ENCODE results near the gene ZNF341.
A peak's percentile ranks its signal among the peaks of the same experiment; 100 is the strongest.

DNA sequence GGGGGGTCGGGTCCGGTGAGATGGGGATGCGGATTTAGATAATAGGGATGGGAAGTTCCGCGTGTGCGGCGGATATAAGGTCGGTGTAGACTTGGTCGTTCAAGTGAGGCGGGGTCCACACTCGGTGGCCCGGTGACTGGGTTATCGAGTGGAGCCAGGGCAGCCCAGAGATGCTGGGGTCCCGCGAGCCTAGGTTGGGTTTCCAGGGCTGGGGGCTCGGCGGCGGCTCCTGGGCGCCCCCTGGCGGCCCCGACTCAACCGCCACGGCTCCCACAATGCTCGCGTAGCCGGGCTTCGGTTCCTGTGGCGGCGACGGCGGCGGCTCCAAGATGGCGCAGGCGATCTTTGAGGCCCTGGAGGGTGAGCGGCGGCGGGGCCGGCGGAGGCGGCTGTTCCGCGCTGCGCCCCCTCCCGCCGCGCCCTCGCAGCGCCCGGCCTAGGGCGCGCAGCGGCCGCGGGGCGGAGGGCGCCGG, at the start of gene ZNF341:
- TF ChIP-seq, protein P1, sequence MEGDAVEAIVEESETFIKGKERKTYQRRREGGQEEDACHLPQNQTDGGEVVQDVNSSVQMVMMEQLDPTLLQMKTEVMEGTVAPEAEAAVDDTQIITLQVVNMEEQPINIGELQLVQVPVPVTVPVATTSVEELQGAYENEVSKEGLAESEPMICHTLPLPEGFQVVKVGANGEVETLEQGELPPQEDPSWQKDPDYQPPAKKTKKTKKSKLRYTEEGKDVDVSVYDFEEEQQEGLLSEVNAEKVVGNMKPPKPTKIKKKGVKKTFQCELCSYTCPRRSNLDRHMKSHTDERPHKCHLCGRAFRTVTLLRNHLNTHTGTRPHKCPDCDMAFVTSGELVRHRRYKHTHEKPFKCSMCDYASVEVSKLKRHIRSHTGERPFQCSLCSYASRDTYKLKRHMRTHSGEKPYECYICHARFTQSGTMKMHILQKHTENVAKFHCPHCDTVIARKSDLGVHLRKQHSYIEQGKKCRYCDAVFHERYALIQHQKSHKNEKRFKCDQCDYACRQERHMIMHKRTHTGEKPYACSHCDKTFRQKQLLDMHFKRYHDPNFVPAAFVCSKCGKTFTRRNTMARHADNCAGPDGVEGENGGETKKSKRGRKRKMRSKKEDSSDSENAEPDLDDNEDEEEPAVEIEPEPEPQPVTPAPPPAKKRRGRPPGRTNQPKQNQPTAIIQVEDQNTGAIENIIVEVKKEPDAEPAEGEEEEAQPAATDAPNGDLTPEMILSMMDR (IDR thresholded peaks at IDR 0.05; ENCODE audit: low read depth, low read length) = peak; percentile 76
- no peak for TF ChIP-seq EZH2phosphoT487 (IDR thresholded peaks at IDR 0.05; ENCODE audit: low read depth)
